ENCODE measurements around the gene RTKN. TPM values are rescaled to one million over a fixed set of nuclear protein-coding genes. Genes with fewer than 3 reads are reported as not detected.

The RTKN gene
- total and polyA plus RNA-seq, 2 of the 13 experiments (the other 11 are each of a cell fraction or from before 2014, with no cell fraction given) = 159 to 166 TPM

DNA sequence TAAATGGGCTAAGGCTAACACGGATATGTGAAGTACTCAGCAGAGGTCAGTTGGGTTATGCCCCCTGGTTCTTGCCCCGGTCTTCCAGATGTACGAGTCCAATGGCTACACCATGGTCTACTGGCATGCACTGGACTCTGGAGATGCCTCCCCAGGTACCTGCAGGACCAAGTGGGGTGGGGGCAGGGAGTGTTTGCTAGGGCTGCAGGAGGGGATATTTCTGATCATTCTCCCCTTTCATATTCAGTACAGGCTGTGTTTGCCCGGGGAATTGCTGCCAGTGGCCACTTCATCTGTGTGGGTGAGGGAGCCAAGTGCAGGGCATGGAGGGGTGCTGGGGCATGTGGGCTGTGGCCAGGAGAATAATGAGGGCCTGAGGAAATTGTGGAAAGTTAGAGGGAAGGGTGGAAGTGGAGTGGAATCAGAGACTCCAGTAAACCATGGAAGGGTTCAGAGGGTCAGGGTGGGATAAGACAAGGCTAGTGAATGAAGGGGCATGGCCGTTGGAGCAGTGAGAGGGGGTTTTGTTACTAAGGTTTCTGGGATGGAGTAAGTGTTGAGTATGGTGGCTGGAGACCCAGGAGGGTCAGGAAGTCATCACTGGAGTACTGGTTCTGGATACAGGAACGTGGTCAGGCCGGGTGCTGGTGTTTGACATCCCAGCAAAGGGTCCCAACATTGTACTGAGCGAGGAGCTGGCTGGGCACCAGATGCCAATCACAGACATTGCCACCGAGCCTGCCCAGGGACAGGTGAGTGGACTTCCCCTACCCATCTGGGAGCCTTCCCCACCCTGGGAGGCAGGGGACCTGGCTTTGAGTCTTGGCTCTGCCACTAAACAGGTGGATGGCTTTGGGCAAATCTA lies 18.3 kb downstream of the RTKN start (continued):
- TF ChIP-seq RERE (CRISPR knock-in tag; IDR thresholded peaks at IDR 0.05; ENCODE audit: low read depth) (no peak), CENPT (CRISPR knock-in tag; IDR thresholded peaks at IDR 0.05; ENCODE audit: low read depth) (0 out of 2 replicates have a peak, but pooled peaks have one; percentile 68), PHF8 (CRISPR knock-in tag; IDR thresholded peaks at IDR 0.05) (0 out of 2 replicates have a peak, but pooled peaks have one; percentile 9), STAG1 (CRISPR knock-in tag; IDR thresholded peaks at IDR 0.05) (no peak), ZNF629 (CRISPR knock-in tag; conservative IDR thresholded peaks at IDR 0.05) (0 out of 2 replicates have a peak, but pooled peaks have one; percentile 25), ATF7-NPFF (CRISPR knock-in tag; IDR thresholded peaks at IDR 0.05; ENCODE audit: low read depth) (no peak), ZNF724P (CRISPR knock-in tag; IDR thresholded peaks at IDR 0.05; ENCODE audit: borderline replicate concordance) (peak; percentile 65; the same call in 1 of the 2 replicates), CCAR2 (optimal IDR thresholded peaks at IDR 0.05; ENCODE audit: low read depth, low read length) (peak; percentile 81), TCF7L2 (IDR thresholded peaks at IDR 0.05; ENCODE audit: low read depth, low read length) (no peak), REPIN1 (CRISPR knock-in tag; IDR thresholded peaks at IDR 0.05; ENCODE audit: borderline replicate concordance, low read depth) (peak; percentile 28; the same call in 1 of the 2 replicates), ZBTB34 (CRISPR knock-in tag; IDR thresholded peaks at IDR 0.05) (0 out of 2 replicates have a peak, but pooled peaks have one; percentile 9), ZNF816 (CRISPR knock-in tag; IDR thresholded peaks at IDR 0.05; ENCODE audit: borderline replicate concordance) (0 out of 2 replicates have a peak, but pooled peaks have one; percentile 1), AGO1 (IDR thresholded peaks at IDR 0.05; ENCODE audit: low read depth, low read length, poor library complexity, severe bottlenecking) (peak; percentile 95), ARID5B (CRISPR knock-in tag; IDR thresholded peaks at IDR 0.05) (no peak)
- TF ChIP-seq, protein P1, sequence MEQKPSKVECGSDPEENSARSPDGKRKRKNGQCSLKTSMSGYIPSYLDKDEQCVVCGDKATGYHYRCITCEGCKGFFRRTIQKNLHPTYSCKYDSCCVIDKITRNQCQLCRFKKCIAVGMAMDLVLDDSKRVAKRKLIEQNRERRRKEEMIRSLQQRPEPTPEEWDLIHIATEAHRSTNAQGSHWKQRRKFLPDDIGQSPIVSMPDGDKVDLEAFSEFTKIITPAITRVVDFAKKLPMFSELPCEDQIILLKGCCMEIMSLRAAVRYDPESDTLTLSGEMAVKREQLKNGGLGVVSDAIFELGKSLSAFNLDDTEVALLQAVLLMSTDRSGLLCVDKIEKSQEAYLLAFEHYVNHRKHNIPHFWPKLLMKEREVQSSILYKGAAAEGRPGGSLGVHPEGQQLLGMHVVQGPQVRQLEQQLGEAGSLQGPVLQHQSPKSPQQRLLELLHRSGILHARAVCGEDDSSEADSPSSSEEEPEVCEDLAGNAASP (CRISPR knock-in tag; IDR thresholded peaks at IDR 0.05; ENCODE audit: borderline replicate concordance) = no peak
